Measurements from ENCODE around the gene MLPH. TPM values are rescaled to one million over a fixed set of nuclear protein-coding genes. Genes with fewer than 3 reads are reported as not detected.
A peak's percentile ranks its signal among the peaks of the same experiment; 100 is the strongest.

MLPH gene
- total RNA-seq, 1 donor from 2014 or later: 14.8 TPM

DNA sequence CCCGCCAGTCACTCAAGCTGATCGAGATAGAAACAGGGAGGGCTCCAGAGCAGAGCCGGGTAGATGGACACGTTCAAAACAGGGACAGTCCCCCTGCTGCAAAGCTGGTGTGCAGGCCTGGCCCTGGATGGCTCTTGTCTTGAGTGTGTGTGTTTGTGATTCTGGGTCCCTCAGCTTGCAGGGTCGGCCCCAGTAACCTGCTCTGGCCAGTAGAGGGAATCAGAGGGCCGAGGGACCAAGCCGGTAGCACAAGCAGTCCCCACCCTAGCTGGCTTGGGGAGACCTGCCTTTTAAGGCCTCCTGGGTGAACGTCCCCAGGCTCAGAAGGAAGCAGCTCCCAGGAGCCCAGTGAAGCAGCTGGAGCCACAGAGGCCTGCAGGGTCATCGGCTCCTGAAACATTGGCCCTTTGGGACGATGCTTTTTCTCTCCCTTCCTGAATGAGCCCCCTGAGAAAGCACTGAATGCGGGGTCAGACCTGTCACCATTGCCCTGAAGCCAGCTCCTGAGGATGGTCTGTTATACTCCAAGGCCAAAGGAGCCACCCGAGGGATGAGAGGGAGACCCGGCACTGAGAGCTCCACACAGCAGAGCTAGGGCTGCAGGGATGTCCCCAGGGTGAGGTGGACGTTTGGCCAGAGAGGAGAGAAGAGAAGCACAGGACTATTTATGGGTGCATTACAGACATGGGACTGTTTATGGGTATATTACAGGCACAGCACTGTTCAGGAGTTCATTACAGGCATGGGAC is 15.4 kb upstream of the MLPH start:
- Mint-ChIP-seq H3K27ac (no peak overlapping the region), H3K4me3 (peak overlapping the region; percentile 22), H3K4me1 (ENCODE audit: unreplicated experiment) (peaks cover 8% of the 10 kb centered on the region), H3K9me3 (no peaks in the 10 kb centered on the region), H3K36me3 (no peaks in the 10 kb centered on the region), H3K27me3 (peaks cover 11% of the 10 kb centered on the region)
- DNase-seq (ENCODE audit: extremely low spot score, unreplicated experiment): no peak
- TF ChIP-seq, protein P1, sequence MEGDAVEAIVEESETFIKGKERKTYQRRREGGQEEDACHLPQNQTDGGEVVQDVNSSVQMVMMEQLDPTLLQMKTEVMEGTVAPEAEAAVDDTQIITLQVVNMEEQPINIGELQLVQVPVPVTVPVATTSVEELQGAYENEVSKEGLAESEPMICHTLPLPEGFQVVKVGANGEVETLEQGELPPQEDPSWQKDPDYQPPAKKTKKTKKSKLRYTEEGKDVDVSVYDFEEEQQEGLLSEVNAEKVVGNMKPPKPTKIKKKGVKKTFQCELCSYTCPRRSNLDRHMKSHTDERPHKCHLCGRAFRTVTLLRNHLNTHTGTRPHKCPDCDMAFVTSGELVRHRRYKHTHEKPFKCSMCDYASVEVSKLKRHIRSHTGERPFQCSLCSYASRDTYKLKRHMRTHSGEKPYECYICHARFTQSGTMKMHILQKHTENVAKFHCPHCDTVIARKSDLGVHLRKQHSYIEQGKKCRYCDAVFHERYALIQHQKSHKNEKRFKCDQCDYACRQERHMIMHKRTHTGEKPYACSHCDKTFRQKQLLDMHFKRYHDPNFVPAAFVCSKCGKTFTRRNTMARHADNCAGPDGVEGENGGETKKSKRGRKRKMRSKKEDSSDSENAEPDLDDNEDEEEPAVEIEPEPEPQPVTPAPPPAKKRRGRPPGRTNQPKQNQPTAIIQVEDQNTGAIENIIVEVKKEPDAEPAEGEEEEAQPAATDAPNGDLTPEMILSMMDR (conservative IDR thresholded peaks at IDR 0.05): peak; percentile 64

DNA sequence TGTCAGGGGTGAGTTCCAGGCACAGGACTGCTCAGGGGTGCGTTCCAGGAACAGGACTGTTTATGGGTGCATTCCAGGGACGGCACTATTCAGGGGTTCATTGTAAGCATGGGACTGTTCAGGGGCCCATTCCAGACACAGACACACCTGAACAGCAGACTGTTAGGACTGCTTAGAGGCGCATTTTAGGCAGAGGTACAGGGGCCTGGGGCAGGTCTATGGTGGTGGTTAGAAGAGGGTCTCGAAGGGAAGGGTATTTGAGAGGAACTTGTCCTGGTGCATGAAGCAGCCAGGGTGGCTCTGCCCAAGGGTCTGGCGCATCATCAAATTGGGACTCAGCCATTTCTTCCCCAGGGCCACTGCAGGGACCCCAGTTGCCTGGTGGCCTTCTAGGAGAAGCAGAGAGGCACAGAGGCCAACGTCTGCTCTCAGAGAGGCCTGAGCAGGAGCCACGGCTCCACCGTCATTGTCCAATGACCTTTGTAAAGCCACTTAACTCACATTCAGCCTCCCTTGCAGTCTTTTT is 14.8 kb upstream of the MLPH start:
- Mint-ChIP-seq H3K36me3 (no peaks in the 10 kb centered on the region), H3K4me3 (peak overlapping the region; percentile 44), H3K27me3 (peaks cover 15% of the 10 kb centered on the region), H3K27ac (no peak overlapping the region), H3K9me3 (no peaks in the 10 kb centered on the region), H3K4me1 (ENCODE audit: unreplicated experiment) (peaks cover 5% of the 10 kb centered on the region)
- DNase-seq (ENCODE audit: extremely low spot score, unreplicated experiment): no peak
- TF ChIP-seq, protein P1 (conservative IDR thresholded peaks at IDR 0.05): no peak

DNA sequence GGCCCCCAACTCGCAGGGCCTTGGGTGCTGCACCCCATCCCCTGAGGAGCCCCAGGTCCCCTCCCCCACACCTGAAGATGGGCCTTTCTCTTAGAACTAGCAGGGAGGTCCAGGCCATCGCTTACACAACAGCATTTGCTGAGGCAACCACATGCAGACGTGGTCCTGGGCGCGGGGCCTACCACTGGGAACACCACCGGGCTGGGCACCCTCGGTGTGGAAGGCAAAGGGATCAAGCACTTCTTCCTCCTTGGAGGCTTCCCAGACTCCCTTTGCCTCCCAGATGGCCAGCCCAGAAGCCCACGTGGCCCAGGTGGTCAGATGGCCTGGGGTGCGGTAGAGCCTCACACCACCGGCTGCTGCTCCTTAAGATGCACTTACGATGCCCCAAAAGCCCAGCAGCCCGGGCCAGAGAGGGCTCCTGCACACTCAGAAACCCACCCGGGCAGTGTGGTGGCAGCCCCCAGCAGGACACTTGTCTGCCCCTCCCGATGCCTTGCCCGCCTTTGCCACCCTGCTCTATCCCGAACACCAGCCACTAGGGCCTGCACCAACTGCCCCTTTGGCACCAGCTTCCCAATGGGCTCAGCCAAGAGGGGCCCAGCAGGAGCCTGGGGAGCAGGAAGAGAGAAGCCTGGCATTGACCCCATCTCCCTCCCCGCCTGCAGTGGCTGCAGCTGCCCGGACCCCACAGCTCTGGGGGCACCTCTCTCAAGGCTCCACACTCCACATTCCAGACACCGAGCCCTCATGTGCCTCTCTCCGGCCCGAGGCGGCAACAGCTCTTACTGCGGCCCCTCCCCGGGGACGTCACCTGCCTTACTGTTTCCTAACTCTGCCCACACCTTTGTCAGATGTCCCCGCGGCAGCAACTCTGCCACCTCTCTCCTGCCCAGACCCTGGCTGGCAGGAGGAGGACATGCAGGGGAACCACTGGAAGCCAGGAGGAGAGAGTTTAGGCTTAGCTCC is 13.9 kb upstream of the MLPH start:
- no peaks in the 10 kb centered on the region for H3K36me3 Mint-ChIP-seq
- peaks cover 23% of the 10 kb centered on the region for H3K27me3 Mint-ChIP-seq
- no peak overlapping the region for H3K27ac Mint-ChIP-seq
- peaks cover 5% of the 10 kb centered on the region for H3K4me1 Mint-ChIP-seq (ENCODE audit: unreplicated experiment)
- no peaks in the 10 kb centered on the region for H3K9me3 Mint-ChIP-seq
- H3K4me3 Mint-ChIP-seq: no peak overlapping the region
- TF ChIP-seq, protein P1 (conservative IDR thresholded peaks at IDR 0.05): no peak
- no peak for DNase-seq (ENCODE audit: extremely low spot score, unreplicated experiment)

DNA sequence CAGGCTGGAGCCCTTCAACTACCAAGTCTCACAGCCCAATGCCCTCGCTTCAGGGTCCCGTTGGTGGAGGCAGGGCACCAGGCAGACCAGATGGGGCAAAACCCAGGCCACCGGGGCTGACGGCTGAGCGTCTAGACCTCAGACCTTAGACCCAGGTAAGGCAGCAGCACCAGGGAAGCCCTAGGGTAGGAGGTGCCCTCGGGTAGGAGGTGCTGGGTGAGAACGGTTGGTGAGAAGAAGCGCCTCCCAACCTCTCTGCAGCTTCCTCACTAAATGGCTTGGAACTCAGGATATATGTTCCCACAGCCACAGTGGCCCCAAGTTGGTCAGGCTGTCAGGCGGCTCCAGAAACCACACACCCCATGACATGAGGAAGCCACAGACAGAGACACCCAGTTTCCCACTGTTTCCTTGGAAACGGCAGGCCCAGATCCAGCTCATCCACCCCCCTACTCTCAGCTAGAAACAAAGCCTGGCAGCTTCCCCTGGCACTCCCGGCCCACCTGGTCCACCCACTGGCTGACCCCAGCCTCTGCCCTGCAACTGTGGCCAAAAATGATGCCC is 13.1 kb upstream of the MLPH start:
- Mint-ChIP-seq H3K4me1 (ENCODE audit: unreplicated experiment) (peaks cover 5% of the 10 kb centered on the region), H3K36me3 (no peaks in the 10 kb centered on the region), H3K4me3 (peak overlapping the region; percentile 77), H3K27me3 (peaks cover 30% of the 10 kb centered on the region), H3K27ac (no peak overlapping the region), H3K9me3 (no peaks in the 10 kb centered on the region)
- TF ChIP-seq, protein P1 (conservative IDR thresholded peaks at IDR 0.05): no peak
- no peak for DNase-seq (ENCODE audit: extremely low spot score, unreplicated experiment)

DNA sequence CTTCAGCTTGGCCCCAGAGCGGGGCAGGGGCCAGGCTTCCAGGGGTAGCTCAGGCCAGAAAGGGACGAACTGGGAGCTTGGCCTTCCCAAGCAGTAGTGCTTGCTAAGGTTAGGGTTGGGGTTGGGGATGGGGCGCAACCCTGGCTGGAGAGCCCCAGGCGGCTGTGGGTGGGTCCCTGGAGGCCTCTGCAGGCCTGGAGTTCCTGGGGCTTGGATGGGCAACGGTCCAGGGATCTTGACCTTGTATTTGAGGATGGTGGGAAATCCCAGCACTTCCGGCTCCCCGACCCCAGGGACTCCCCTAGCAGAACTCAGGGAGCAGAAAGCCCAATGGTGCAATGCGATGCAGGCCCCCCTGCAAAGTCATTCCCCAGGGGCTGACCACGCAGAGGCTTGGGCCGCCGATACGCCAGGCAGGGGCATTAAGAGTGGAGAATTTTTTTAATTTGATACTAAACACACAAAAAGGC is 12.6 kb upstream of the MLPH start:
- Mint-ChIP-seq H3K9me3 (no peaks in the 10 kb centered on the region), H3K4me1 (ENCODE audit: unreplicated experiment) (peaks cover 5% of the 10 kb centered on the region), H3K36me3 (no peaks in the 10 kb centered on the region), H3K27ac (peak overlapping the region; percentile 90), H3K4me3 (peak overlapping the region; percentile 91), H3K27me3 (peaks cover 33% of the 10 kb centered on the region)
- DNase-seq (ENCODE audit: extremely low spot score, unreplicated experiment): no peak
- TF ChIP-seq, protein P1 (conservative IDR thresholded peaks at IDR 0.05): no peak
